Cortex of kidney (tissue), 1 donor: Measurements from ENCODE around the gene TSPYL2.

Experiments
- DNase-seq: peaks from one replicate; lab custom pipeline; 2025; lab: John Stamatoyannopoulos, UW

TSPYL2 gene

GRCh38 chrX:53126377-53126776 lies 44.2 kb downstream of the TSPYL2 start:
- no peak for DNase-seq

DNA sequence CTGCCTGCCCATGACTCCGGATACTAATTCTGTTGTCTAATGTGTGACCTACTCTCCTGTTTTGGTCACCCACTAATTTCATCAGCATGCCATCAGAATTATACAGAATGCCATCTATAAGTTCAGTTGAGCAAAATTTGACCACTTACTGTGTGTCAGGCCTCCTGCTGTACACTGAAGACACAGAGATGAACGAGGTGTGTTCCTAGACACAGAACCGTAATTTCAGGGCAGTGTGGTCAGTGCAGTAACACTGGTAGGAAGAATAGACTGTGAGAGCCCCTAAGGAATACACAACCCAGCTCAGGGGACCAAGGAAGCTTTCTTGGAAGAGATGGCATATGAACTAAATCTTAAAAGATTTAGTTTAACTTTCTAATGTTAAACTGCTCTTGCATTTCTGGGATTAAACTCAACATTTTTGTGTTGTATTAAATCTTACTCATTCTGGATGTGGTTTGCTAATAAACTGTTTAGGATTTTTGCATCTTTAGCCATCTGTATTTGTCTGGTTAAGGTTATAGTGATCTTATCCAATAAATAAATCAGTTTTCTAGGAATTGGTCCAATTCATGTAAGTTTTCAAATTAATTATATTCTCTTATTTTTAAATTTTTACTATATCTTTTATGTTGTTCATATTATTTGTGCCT lies 46.1 kb downstream of the TSPYL2 start:
- DNase-seq, result no peak

DNA sequence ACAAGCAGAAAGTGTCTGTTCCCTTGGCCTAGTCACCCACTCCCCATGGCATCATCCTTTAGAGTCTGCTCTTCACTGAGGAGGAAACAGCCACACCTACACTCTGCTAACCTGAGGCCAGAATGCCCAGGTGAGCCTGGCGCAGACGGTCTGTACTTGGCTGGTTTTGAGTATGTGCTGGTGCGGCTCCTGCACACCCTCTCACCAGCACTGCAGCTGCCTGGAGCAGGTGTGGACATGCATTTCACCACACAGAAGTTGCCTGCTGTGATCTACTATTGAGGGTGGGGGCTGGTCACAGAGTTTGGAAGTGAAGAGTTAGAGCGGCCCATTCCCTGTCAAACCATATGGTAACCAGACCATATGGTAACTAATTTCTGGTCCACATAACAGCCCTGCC lies 51.2 kb downstream of the TSPYL2 start:
- no peak for DNase-seq

- DNase-seq, result no peak
These were observed 53.4 kb downstream of the TSPYL2 start for GRCh38 chrX:53135581-53135980.
